ENCODE results near the gene SLC9A9.

DNA sequence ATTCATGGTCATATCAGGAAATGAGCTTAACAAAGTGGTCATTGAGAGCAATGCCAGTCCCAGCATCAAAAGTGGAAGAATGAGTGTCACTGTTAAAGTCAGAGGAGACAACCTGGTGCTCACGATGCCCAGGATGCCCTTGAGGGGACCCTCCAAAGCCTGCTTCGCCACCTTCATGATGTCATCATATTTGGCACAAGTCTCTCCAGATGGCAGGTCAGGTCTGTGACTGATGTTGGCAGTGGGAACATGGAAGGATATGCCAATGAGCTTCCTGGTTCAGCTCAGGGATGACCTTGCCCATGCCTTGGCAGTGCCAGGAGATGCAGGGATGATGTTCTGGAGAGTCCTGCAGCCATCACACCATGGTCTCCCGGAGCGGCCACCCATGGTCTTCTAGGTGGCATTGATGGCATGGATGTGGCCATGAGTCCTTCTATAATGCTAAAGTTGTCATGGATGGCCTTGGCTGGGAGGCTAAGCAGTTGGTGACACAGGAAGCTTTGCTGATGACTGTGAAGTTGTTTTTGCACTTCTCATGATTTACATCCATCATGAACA is 344.9 kb downstream of the SLC9A9 start:
- TF ChIP-seq, protein P1, sequence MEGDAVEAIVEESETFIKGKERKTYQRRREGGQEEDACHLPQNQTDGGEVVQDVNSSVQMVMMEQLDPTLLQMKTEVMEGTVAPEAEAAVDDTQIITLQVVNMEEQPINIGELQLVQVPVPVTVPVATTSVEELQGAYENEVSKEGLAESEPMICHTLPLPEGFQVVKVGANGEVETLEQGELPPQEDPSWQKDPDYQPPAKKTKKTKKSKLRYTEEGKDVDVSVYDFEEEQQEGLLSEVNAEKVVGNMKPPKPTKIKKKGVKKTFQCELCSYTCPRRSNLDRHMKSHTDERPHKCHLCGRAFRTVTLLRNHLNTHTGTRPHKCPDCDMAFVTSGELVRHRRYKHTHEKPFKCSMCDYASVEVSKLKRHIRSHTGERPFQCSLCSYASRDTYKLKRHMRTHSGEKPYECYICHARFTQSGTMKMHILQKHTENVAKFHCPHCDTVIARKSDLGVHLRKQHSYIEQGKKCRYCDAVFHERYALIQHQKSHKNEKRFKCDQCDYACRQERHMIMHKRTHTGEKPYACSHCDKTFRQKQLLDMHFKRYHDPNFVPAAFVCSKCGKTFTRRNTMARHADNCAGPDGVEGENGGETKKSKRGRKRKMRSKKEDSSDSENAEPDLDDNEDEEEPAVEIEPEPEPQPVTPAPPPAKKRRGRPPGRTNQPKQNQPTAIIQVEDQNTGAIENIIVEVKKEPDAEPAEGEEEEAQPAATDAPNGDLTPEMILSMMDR (IDR thresholded peaks at IDR 0.05; ENCODE audit: poor library complexity): no peak
- TF ChIP-seq EZH2 (IDR thresholded peaks at IDR 0.05; ENCODE audit: borderline replicate concordance): no peak
- TF ChIP-seq EZH2phosphoT487 (IDR thresholded peaks at IDR 0.05; ENCODE audit: low read depth, severe bottlenecking, unreplicated experiment): no peak
